Esophagus squamous epithelium (tissue), 5 donors: ENCODE data around the gene CABP4. TPM values are rescaled to one million over a fixed set of nuclear protein-coding genes. Genes with fewer than 3 reads are reported as not detected.

ENCODE experiments used
- DNase-seq: peaks from one replicate; lab custom pipeline; 2025; lab: John Stamatoyannopoulos, UW
- H3K27ac ChIP-seq, 4 donors: fragments of 200-600 bp; sonication (generic); one replicate each; pipeline ENCODE4 v1.5.1; 2016 to 2019; ENCODE audit warnings: mild to moderate bottlenecking in 1 of 4
- H3K27me3 ChIP-seq, 4 donors: fragments of 200-600 bp; sonication (generic); 1 replicate in 3 of 4; 2 replicates in 1 of 4; pipeline versions ENCODE4 v1.5.1 to v1.6.0; 2017 to 2021; ENCODE audit warnings: antibody characterized with exemption in 1 of 4
- H3K36me3 ChIP-seq, 3 donors: fragments of 200-600 bp; sonication (generic); one replicate each; pipeline ENCODE4 v1.5.1; 2016 to 2019
- H3K4me1 ChIP-seq, 3 donors: fragments of 200-600 bp; sonication (generic); one replicate each; pipeline ENCODE4 v1.5.1; 2017 to 2019
- H3K4me3 ChIP-seq, 4 donors: fragments of 200-600 bp; sonication (generic); 1 replicate in 3 of 4; 2 replicates in 1 of 4; pipeline ENCODE4 v1.5.1; 2016 to 2019; ENCODE audit warnings: mild to moderate bottlenecking in 2 of 4, moderate library complexity in 1 of 4
- H3K9me3 ChIP-seq, 3 donors: fragments of 200-600 bp; sonication (generic); one replicate each; pipeline ENCODE4 v1.5.1; 2016 to 2019
- CTCF ChIP-seq, 6 experiments: fragments of 450-650 bp in 4 of 6; fragments of 200-600 bp in 2 of 6; sonication (generic) in 2 of 6; IDR thresholded peaks; one replicate each; pipeline ENCODE4 v1.5.1; 2016 to 2019; ENCODE audit warnings: antibody characterized with exemption in 6 of 6, mild to moderate bottlenecking in 4 of 6, moderate library complexity in 4 of 6
- POLR2A ChIP-seq, 4 donors: fragments of 450-650 bp; IDR thresholded peaks; one replicate each; pipeline ENCODE4 v1.6.1; 2017; ENCODE audit warnings: antibody characterized with exemption in 4 of 4, mild to moderate bottlenecking in 4 of 4, moderate library complexity in 3 of 4
- WGBS, 2 donors: methylation state at CpG; one replicate each; pipeline ENCODE4 v1.1.5; 2018; 5-methylcytosine and 5-hydroxymethylcytosine counted together
- intact Hi-C: fragments of 100-400 bp; cut with DNase I; formaldehyde crosslinking; loops from one replicate; pipeline ENCODE4 v1.15.0; 2022
- total RNA-seq, 4 donors: library from RNA; depleted of rRNA; stranded (reverse); fragments of >200 nt; gene quantifications; one replicate each; pipeline ENCODE4 v1.1.0, GENCODE V29; 2016
- donor health status: DM: yes; HTN: yes; CAD: no.

The CABP4 gene
- total RNA-seq, 4 donors from 2014 or later: 0.38 TPM; not detected in 3

- peaks cover 17 to 99% (median 29%) of the 10 kb centered on the region in 3 donors for H3K36me3 ChIP-seq
- no peak overlapping the region for H3K4me3 ChIP-seq
- H3K27me3 ChIP-seq: no peaks in the 10 kb centered on the region
- intact Hi-C loops: no loop called here
- TF ChIP-seq POLR2A (IDR thresholded peaks at IDR 0.05): no peak
- TF ChIP-seq CTCF (IDR thresholded peaks at IDR 0.05): no peak
- no peak overlapping the region for H3K27ac ChIP-seq
- WGBS, 2 donors: 81 to 90% methylated on average over 3 to 10 of the region's 12 CpGs
- no peaks in the 10 kb centered on the region for H3K4me1 ChIP-seq
- DNase-seq: no peak
- H3K9me3 ChIP-seq: no peaks in the 10 kb centered on the region
Measured at GRCh38 chr11:67496113-67496512, 41.0 kb downstream of the CABP4 start.

- no peak for DNase-seq
- intact Hi-C loops: no loop called here
- Histone ChIP-seq H3K27me3 (peaks cover 0 to 12% (median 0%) of the 10 kb centered on the region in 4 donors), H3K27ac (no peak overlapping the region), H3K9me3 (no peaks in the 10 kb centered on the region), H3K4me3 (no peak overlapping the region), H3K36me3 (peaks cover 14 to 99% (median 21%) of the 10 kb centered on the region in 3 donors), H3K4me1 (no peaks in the 10 kb centered on the region)
- TF ChIP-seq POLR2A (IDR thresholded peaks at IDR 0.05) (no peak), CTCF (IDR thresholded peaks at IDR 0.05) (no peak)
- 88 to 97% methylated on average over 5 to 12 of the region's 21 CpGs for WGBS, 2 donors
Measured at GRCh38 chr11:67497656-67498291, 42.6 kb downstream of the CABP4 start.

- intact Hi-C loops: no loop called here
Measured at GRCh38 chr11:67498544-67498972, 43.4 kb downstream of the CABP4 start.

GRCh38 chr11:67499808-67500483 is 44.8 kb downstream of the CABP4 start:
- intact Hi-C loops: loop anchor here (5.0 kb wide), 1 partner anchor 98 kb away; the partner anchor contains the start of genes PPP1CA and TBC1D10C
- Histone ChIP-seq H3K27me3 (peaks cover 0 to 34% (median 0%) of the 10 kb centered on the region in 4 donors), H3K27ac (no peak overlapping the region), H3K4me1 (peaks cover 5 to 20% (median 17%) of the 10 kb centered on the region in 3 donors), H3K9me3 (no peaks in the 10 kb centered on the region), H3K4me3 (no peak overlapping the region), H3K36me3 (peaks cover 4 to 79% (median 8%) of the 10 kb centered on the region in 3 donors)
- 100% methylated on average over 2 of the region's 26 CpGs; no CpG with 5 or more reads in 1 of the 2 donors for WGBS, 2 donors
- no peak for DNase-seq
- TF ChIP-seq POLR2A (IDR thresholded peaks at IDR 0.05): no peak
- TF ChIP-seq CTCF (IDR thresholded peaks at IDR 0.05): no peak

More at GRCh38 chr11:67498544-67498972, 43.4 kb downstream of the CABP4 start:
- H3K27me3 ChIP-seq: peaks cover 0 to 20% (median 0%) of the 10 kb centered on the region in 4 donors
- H3K36me3 ChIP-seq: peaks cover 9 to 92% (median 13%) of the 10 kb centered on the region in 3 donors
- WGBS, 2 donors: 87 to 100% methylated on average over 5 to 6 of the region's 21 CpGs
- H3K4me1 ChIP-seq: peaks cover 1 to 6% (median 4%) of the 10 kb centered on the region in 3 donors
- no peak for DNase-seq
- H3K9me3 ChIP-seq: no peaks in the 10 kb centered on the region
- no peak overlapping the region for H3K27ac ChIP-seq
- no peak overlapping the region for H3K4me3 ChIP-seq
- TF ChIP-seq POLR2A (IDR thresholded peaks at IDR 0.05) (no peak), CTCF (IDR thresholded peaks at IDR 0.05) (no peak)

GRCh38 chr11:67500484-67500821 is 45.3 kb downstream of the CABP4 start:
- peaks cover 4 to 74% (median 8%) of the 10 kb centered on the region in 3 donors for H3K36me3 ChIP-seq
- WGBS, 2 donors: 86% methylated on average over 1 of the region's 1 CpG; no CpG with 5 or more reads in 1 of the 2 donors
- no peak overlapping the region for H3K4me3 ChIP-seq
- H3K9me3 ChIP-seq: no peaks in the 10 kb centered on the region
- peaks cover 6 to 25% (median 19%) of the 10 kb centered on the region in 3 donors for H3K4me1 ChIP-seq
- no peak overlapping the region for H3K27ac ChIP-seq
- DNase-seq: no peak
- intact Hi-C loops: loop anchor here (5.0 kb wide), 1 partner anchor 98 kb away; the partner anchor contains the start of genes PPP1CA and TBC1D10C
- H3K27me3 ChIP-seq: peaks cover 0 to 38% (median 0%) of the 10 kb centered on the region in 4 donors
- TF ChIP-seq CTCF (IDR thresholded peaks at IDR 0.05) (no peak), POLR2A (IDR thresholded peaks at IDR 0.05) (no peak)
